ENCODE data around the gene ANK2. TPM values are rescaled to one million over a fixed set of nuclear protein-coding genes. Genes with fewer than 3 reads are reported as not detected.
"Not testable (repeated sequence)": the region's sequence is repeated elsewhere in the genome, so short reads cannot be mapped to it uniquely, and the experiment has no call there.

ANK2 gene
- polyA plus RNA-seq, 1 donor, result 80.7 TPM

- DNase-seq, result no peak
Observed at GRCh38 chr4:113148925-113149324, 99.5 kb downstream of the ANK2 start.

GRCh38 chr4:113153529-113154101, 104.2 kb downstream of the ANK2 start:
- DNase-seq, result no peak

GRCh38 chr4:113154281-113154680, 104.8 kb downstream of the ANK2 start:
- DNase-seq, result no peak

DNA sequence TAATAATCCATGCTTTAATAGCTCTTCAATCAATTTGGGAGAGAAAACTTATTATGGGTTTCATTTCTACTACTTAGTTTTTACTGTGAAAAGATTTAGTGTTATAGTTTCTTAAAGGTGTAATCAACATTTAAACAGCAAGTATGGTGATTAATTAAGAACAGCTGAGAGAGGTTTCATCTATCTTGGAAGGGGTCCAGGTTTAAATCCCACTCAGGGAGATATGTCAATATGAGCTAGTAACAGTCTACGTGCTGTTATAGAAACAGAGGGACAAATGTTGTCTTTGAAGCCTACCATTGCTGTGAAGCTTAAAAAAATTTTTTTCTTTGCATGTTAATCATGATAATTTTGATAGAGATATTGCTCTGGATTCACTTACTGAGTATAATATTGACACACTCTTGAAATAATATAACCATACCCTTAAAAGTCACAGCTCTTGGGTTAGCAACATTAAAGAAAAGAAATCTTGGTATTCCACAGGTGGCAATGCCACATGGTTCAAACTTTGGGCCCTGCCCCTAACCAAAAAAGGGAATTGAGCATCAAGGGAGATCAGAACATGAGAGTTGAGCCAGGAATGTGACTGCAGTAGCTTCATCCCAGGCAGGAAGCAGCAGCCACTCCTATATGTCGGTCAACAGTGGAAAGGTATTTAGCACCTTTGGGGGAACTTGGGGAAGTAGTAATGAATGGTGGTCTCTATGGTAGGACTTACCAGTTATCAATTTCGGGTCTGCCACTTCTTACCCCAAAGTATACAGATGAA, 107.8 kb downstream of the ANK2 start:
- no peak for DNase-seq

GRCh38 chr4:113159942-113160545, 110.6 kb downstream of the ANK2 start:
- no peak for DNase-seq

GRCh38 chr4:113160548-113160947, 111.1 kb downstream of the ANK2 start:
- no peak for DNase-seq

DNA sequence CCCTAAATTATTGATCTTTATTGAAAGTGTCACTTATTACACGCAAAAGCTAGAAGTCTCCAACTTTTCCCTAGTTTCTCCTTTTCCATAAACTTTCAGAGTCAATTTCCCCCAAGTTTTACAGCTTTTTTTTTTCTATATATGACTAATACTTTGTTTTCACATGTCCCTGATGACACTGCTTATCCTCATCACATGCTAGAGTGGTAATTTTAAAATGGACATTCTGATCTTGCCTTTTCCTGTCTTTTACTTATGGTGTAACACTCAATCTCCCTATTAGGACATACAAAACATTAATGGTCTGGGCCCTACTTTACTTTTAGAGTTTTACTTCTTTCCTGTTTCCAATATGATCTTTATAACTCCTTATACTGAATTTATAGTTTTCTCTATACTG, 112.6 kb downstream of the ANK2 start:
- DNase-seq, result no peak

DNA sequence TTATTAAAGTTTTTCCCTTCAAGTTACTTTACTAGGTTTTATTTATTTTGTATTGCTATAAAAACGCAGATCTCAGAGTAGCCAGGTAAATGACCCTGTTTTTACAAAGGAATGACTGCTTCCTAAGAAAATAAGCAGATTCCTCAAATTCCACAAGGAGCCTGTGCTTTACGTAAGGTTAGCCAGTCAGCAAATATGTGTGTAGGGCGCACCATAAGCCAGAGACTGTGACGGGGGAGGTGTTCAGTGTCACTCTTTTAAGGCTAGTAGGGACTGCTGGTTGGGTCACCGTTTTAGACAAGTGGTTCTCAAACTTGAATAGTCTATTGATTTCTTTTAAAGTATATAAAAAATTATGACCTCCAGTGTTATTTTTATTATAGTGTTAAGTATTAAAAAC, 119.9 kb downstream of the ANK2 start:
- no peak for DNase-seq

DNA sequence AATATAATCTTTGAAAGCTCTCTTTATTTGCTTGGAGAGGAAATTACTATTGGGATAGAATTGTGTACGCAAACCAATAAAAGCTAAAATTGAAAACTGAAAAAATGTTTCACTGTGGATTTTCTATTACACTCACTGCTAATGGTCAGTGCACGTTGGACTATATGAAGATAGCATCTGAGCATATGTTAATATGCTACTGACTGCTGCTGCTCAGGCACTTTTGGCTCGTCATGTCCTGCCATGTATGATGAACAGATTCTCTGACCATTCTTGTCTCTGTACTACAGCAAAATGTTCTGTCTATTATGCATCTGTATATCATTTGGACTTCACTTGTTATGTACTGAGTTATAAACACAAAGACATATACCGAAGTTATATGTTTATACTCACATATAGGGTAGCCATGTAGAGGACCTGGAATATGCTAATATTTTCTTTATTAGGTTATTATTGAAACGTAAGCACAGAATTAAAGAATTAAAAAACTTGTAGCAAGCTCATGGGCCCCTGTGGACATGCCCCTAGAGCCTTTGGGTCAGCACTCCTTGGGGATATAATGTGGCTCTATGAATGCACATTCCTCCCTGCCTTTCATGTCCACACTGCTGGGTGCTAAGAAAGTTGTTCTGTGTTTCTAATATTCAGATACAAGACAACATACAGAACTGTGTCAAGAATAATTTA, 120.8 kb downstream of the ANK2 start:
- DNase-seq, result no peak

DNA sequence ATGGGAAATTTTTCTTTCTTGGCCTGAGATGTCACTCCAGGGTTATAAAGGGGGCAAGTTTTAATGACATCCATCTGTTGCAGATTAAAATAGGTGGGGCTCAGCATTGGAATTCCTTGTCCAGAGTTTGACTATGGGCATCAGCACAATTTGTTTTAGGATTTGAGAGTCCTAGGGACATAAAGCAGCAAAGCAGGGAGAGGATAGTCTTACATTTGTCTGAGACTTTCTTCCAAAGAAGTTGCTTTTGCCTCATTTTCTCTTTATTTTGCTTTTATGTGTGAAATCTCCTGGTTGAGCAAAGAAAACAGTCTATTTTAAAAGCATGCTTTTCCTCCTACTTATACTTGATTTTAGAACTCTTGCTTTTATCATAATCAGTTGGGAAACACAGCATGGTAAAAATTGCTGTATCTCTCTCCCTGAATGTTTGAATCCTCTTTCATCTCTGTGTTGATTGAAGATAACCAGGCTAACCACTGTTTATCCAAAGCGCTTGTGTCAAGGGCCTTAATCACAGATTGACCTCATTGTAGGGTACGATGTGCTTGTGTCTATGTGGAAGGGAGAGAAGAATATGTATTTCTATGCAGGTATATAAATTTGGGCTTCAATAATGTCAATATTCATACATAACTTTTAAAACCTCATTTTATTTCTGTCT, 121.5 kb downstream of the ANK2 start:
- DNase-seq, result no peak

- no peak for DNase-seq
Observed at GRCh38 chr4:113173126-113173792, 123.8 kb downstream of the ANK2 start.

GRCh38 chr4:113173793-113174264, 124.4 kb downstream of the ANK2 start:
- no peak for DNase-seq

DNA sequence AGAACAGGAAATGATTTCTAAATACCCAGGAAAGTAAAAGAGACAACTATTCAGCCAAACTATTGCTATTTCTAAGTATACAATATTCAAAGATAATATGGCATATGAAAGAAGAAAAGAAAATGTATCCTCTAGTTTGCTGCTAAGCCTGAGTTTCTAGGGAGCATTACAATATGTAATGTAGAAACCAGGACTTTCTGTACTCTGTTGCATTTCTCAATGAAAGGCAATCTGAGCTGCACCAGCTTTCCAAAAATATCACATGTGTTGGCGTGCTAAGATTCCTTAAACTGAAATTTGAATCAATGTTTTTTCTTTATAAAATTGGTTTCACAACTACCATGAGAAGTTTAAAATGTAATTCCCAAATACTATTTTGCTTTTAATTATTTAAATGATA, 129.6 kb downstream of the ANK2 start:
- DNase-seq, result no peak

GRCh38 chr4:113179996-113180395, 130.5 kb downstream of the ANK2 start:
- no peak for DNase-seq

DNA sequence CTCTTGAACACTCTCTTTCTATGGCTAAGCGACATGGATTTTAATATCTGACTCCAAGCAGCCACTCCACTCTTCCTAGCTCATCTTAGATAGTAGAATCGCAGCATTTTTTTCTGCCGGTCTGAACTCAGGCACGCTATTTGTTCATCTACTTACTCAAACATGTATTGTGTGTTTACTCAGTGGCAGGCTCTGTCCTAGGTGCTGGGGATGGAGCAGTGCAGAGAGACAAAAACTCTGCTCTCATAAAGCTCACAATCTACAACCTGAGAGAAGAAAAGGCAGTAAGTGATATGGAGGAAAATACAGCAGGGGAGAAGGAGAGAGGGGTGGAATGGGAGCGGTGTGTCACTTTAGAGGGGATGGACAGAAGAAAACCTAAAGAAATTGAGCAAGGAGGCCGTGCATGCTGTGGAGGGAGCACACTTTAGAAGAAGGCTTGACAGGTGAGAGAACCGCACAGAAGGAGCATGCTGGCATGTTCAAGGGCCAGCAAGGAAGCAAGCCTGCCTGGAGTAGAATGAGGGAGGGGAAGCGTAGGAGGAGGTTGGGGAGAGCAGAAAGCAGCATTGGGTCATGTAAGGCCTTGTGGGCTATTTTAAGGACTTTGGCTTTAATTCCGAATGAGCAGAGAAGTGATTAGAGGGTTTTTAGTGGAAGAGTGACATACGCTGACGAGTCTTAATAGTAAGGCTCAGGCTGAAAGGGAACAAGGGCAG, 132.0 kb downstream of the ANK2 start:
- DNase-seq, result no peak

DNA sequence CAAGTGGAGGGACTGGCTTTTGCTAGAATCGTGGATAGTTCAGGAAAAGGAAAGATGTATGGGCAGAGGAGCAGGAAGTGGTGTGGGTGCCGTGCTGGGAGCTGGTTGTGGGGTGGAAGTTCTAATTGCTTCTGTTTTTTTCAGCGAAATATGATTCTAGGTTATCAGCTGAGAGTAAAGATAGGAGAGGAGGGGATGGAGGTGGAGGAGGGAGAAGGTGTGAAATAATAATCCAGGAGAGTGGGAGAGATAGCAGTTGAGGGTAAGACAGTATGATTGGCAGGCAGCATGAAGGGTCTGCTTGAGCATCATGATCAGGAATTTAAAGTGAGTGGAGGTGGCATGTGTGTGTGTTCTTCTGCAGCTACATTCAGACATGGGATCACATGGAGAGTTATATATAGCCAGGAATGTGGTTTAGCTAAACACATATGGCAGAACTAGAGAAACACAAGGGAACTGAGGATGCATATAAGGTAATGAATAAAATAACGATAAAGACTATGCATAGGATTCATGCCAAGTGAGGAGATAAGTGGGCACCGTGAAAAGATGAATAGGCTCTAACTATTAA, 133.7 kb downstream of the ANK2 start:
- DNase-seq, result no peak

- DNase-seq, result not testable (repeated sequence)
Observed at GRCh38 chr4:113186220-113186619, 136.8 kb downstream of the ANK2 start.

DNA sequence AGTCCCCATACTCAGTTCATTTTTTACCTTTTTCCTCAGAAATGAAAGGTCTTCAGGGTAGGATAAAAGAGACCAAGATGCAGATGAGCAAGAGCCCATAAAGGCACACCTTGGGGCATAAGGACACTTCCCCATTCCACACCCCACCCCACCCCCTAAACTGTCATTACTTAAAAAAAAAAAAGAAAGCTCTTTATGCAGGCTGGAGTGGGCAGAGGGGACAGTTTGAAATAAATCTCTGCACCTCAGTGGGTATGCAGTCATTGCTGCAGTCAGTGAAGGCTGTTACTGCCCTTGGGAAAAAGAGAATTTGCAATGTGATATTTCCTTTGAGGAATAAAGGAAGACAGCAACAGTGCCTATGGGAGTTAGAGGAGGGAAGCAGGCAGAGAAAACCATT, 137.5 kb downstream of the ANK2 start:
- peak; percentile 8 for DNase-seq

- no peak for DNase-seq
Observed at GRCh38 chr4:113187358-113187757, 137.9 kb downstream of the ANK2 start.

DNA sequence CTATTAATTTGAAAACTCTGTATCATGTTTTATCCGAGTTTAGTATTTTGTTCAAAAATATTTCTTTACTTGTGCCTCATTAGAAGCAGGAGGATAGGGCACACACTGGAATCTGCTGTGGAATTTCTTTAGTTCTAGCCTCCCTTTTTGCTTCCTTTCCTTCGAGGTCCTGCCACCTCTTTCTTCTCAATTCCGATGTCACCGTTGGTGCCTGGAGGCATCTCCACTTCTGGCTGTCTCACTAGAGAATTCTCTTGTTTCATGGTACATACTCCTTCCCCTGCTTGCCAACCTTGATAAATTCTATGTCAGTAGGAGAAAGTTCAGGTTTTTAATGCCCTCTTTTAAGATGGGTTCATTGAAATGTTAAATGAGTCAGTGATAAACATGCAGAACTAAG, 140.1 kb downstream of the ANK2 start:
- DNase-seq, result no peak

- DNase-seq, result no peak
Observed at GRCh38 chr4:113209153-113209552, 159.7 kb downstream of the ANK2 start.
